Fibroblast of skin of left quadriceps (primary cell): ENCODE results near the gene KLHL40.
A peak's percentile ranks its signal among the peaks of the same experiment; 100 is the strongest.

Experiments used
- DNase-seq, 2 experiments: peaks; one replicate each; pipeline ENCODE4 v3.0.0-alpha.2; 2013; ENCODE audit warnings: low read depth in 2 of 2

The KLHL40 gene, protein sequence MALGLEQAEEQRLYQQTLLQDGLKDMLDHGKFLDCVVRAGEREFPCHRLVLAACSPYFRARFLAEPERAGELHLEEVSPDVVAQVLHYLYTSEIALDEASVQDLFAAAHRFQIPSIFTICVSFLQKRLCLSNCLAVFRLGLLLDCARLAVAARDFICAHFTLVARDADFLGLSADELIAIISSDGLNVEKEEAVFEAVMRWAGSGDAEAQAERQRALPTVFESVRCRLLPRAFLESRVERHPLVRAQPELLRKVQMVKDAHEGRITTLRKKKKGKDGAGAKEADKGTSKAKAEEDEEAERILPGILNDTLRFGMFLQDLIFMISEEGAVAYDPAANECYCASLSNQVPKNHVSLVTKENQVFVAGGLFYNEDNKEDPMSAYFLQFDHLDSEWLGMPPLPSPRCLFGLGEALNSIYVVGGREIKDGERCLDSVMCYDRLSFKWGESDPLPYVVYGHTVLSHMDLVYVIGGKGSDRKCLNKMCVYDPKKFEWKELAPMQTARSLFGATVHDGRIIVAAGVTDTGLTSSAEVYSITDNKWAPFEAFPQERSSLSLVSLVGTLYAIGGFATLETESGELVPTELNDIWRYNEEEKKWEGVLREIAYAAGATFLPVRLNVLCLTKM

DNA sequence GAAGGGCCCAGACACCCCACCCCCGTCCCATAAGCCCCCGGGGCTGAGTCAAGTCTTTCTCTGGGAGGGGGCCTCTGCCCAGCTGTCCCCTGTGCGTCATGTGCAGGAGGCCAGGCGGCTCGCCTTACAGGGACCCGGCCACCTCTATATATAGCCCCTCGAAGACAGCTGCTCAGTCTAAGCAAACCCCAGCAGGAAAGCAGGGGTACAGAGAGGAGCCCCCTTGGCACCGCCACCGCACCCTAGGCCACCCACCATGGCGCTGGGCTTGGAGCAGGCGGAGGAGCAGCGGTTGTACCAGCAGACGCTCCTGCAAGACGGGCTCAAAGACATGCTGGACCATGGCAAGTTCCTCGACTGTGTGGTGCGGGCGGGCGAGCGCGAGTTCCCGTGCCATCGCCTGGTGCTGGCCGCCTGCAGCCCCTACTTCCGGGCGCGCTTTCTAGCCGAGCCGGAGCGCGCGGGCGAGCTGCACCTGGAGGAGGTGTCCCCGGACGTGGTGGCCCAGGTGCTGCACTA is at the start of gene KLHL40:
TSS of gene KLHL40 (plus strand) at position 175 of the 519 bp plus-strand sequence. CDS start at position 257, 82 bp downstream.
- no peak for DNase-seq

DNA sequence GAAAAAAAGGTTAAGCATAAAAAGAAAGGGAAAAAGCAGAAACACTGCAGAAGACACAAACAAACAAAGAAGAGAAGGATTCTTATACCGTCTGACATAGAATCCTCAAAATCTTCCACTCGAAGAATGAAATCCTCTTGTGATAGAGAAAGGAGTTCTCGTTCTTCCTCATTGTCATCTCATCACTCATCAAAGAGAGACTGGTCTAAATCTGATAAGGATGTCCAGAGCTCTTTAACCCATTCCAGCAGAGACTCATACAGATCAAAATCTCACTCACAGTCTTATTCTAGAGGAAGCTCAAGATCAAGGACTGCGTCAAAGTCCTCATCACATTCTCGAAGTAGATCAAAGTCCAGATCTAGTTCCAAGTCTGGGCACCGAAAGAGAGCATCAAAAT is 48.3 kb upstream of the KLHL40 start:
- no peak for DNase-seq

DNA sequence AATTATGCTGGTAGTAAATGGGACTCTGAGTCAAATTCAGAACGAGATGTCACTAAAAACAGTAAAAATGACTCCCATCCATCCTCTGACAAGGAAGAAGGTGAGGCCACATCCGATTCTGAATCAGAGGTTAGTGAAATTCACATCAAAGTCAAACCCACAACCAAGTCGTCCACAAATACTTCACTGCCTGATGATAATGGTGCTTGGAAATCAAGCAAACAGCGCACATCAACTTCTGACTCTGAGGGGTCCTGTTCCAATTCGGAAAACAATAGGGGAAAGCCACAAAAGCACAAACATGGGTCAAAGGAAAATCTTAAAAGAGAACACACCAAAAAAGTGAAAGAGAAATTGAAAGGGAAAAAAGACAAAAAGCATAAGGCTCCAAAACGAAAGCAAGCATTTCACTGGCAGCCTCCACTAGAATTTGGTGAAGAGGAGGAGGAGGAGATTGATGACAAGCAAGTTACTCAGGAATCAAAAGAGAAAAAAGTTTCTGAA is 46.9 kb upstream of the KLHL40 start:
- no peak for DNase-seq

DNA sequence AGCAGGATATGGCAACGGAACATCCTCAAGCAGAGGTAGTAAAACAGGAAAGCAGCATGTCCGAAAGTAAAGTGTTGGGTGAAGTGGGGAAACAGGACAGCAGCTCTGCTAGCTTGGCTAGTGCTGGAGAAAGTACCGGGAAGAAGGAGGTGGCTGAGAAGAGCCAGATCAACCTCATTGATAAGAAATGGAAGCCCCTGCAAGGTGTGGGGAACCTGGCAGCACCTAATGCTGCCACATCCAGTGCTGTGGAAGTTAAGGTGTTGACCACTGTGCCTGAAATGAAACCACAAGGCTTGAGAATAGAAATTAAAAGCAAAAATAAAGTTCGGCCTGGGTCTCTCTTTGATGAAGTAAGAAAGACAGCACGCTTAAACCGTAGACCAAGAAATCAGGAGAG is 46.1 kb upstream of the KLHL40 start:
- no peak for DNase-seq

DNA sequence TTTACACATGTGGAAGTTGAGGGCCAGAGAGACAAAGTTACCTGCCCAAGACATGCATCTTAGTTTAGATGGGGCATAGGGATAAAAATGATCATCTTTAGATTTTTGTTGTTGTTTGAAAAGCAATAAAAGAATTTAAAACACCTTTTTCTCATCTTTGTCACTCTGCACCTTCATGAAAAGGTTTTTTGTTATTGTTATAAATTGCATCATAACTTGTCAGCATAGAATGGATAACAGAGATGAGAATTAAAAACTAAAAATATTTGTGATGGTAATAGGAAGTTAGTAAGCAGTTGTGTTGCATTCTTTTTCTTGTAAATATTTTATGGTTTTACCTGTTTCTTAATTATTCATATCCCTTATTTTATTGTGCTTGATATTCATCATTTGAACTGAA is 45.2 kb upstream of the KLHL40 start:
- no peak for DNase-seq

DNA sequence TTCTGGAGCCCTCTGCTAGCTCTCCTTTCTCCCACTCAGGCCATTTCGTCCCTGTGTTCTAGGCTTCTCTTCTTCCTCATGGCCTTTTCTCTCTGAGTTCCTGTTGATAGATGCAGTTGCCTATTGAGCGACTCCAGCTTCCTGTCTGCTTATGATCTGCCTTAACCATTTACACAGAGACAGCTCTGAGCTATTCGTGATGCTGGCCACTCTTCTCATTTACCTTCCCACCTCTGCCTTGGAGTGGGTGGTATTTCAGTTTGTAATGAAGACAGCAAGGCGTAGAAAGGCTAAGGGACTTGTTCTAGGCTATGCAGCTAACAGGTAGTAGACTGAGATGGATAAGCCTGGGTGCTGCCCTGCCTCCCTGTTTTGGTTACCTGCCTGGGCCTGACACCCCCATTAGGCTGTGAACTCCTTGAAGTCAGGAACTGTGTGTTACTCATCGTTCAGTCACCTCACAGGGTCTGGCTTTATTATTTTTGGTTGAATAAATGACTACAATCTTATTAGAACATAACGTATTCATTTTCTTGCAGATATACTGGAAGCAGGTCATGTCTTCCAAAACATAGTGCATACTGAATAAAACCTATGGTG is 44.5 kb upstream of the KLHL40 start:
- no peak for DNase-seq

DNA sequence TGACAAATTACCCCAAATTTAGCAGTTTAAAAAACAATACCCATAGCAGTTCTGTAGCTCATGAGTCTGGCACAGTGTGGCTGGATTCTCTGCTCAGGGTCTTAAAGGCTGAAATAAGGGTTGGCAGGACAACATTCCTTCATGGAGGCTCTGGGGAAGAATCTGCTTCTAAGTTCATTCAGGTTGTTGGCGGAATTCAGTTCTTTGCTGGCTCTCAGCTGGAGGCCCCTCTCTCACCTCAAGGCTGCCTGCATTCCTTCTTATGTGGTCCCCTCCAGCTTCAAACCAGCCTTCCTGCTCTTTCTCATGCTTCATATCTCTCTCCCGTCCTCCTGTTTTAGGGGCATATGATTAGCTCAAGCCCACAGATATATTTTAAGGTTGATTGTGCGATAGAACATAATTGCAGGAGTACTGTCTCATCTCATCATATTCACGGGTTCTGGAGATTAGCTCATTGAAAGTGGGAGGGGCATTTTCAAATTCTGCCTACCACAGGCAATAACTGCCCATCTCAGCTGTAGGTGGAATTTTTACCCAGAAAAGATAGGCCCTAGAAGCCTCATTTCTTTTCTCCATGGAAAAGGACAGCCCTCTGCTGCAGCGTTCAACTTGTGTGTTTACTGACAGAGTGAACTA is 37.4 kb upstream of the KLHL40 start:
- no peak for DNase-seq

DNA sequence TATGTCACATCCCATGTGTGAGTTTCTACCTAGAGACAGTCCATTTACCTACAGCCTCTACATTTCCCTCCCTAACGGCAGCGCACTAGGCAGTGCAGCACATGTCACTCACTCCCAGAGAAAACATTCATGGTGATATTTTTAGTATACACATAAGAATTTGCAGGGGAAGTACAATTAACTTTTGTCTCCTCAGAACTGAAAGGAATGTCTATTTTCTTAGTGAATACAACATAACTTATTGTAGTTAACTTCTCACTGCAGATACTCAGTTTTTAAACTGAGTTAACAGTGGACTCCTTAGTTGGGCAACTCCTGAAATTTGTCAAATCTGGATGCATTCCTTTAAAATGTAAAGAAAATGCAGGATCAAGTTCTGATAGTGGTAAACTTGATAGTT is 36.3 kb upstream of the KLHL40 start:
- DNase-seq = no peak

DNA sequence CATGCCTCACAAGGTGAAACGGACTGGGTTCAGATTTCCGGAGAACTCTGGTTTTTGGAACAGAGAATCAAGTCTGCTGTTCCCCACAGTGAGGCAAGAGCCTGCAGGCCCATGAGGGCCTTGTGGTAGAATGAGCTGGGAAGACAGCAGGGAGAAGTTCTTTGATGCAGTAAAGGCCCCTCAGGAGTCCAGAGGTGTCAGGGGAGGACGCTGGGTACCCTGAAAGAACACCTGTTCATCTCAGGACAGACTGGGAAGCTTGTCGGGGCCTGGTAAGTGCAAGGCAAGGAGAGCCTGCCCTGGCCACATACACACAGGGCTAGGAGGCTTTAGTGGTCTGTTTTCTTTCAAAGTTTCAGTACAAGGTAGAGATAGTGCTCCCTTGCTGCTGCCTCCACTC is 35.6 kb upstream of the KLHL40 start:
- no peak for DNase-seq

DNA sequence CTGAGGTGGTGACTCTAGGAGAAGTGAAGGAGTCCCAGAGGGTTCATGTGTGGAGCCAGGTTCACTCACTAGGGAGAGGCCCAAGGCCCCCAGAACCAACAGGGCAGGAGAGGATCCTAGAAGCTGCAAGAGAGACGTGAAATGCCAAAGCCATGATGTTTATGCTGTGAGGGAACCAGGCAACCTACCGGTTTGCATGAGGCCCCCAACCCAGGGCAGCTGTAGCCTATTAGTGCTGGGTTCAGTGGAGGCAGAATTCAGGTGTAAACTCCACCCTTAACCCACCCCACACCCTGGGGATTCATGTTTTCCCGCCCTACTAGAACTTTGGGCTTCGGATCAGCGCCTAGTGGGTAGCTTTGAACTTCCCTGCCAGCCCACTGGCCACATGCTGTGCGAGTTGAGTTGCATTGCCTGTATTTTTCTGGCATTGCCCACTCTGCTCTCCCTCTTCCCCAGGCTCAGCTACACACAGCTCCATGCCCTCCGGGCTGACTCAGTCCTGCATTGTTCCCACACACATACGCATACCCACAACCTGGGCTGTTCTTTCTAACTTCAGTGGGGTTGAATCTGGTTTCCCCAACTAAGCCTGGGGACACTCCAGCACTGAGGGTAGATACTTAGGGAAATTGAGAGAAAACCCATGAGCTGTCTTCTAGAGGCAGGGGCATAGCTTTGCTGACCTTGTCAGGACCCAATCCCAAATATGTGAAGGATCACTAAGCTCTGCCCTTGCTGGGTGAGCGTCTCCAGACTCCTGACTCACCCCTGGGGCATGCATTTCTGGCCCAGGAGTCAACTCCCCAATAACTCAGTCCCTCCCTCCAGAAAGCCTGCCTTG is 33.9 kb upstream of the KLHL40 start:
- no peak for DNase-seq

DNA sequence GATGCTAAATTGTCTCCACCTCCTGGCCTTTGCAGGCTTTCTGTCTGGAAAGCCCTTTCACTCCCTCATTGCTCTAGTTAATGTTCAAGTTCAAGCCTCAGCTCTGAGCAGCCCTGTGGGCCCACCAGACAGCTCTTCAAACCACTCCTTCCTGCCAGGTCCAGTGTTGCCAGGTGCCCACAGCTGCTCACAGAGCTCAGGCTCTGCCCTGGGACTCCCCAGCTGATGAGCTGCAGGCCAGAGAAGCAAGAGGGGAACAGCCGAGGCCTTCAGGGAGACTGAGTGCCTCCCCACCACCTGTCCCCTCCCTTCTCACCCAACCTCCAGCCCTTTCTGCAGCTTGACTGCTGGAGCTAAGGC is 33.1 kb upstream of the KLHL40 start:
- no peak for DNase-seq

DNA sequence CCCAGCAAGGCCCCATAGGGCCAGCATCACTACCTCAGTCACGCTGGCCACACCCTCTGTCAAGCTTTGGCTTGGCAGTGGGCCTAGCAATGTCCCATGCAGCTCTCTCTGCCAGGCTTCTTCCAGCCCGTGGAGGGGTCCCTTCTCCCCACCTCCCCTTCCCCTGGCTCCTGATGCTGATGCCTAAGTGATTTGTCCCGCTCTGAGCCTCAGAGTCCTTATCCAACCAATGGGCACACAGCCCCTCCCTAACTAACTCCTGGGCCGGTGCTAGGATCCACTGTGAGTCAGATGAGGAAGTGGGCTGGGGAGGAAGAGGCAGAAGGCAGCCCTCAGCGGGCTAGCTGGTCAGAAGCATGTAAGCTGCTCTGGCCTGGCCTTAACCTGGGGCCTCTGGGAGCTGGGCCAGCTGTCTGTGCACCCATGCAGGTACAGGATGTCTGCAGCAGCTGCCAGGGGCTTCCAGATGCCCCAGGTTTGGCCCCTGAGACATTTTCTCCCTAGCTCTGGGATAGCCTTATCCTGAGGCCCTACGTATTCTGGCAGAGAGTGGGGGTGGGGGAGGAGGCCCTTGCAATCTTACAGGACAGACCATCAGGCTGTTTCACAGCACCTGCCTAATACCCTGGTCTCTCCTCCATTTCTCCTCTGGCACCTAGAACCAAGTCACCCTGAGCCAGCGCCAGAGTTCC is 32.6 kb upstream of the KLHL40 start:
- DNase-seq = peak in 1 of 2 experiments; percentile 26

DNA sequence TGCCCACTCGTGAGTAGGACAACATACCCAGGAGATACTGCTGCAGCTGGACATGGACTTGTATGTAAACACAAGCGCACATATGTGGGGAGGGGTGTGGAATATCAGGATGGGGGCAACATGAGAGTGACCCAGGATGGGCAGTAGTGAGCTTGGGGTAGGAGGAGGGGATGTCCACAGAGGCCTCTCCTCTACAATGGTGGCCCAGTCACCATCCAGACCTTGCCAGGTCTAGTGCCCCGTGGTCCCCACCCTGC is 32.1 kb upstream of the KLHL40 start:
- no peak for DNase-seq

DNA sequence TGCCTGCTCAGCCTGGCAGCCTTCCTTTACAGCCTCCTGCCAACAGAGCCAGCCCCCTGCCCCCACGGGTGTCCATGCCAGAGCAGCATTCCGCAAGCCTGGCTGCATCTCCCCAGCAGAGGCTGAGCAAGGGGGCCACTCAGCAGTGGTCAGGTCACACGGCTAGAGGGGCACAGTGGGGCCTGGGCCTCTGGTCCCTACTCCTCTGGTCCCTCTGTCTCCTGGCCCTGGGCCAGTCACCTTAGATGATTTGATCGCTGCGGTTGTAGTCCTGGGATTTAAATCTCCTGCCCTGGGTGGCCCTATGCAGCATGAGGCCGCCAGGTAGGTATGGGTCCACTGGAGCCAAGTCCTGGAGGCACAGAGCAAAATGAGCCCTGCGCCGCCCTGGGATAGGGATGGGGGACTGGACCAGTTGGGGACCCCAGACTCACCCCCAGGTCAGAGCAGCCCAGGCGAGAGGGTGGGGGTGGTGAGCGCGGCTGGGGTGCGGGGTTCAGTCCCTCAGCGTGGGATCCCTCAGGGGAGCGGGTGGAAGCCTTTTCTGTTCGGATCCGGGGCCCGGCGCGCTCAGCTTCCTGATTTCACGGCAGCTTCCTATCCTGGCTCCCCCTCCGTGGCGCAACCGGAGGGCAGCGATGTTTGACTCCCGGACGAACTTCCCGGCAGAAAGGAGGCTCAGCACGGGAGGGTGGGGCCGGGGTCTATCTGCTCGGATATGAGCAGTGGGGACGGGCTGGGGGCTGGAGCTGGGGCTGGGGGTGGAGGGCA is 31.6 kb upstream of the KLHL40 start, which contains the start of gene ZBTB47:
TSS of gene ZBTB47 (plus strand) at position 138 of the 771 bp plus-strand sequence. CDS start 4,659 bp downstream, outside the sequence.
- no peak for DNase-seq

DNA sequence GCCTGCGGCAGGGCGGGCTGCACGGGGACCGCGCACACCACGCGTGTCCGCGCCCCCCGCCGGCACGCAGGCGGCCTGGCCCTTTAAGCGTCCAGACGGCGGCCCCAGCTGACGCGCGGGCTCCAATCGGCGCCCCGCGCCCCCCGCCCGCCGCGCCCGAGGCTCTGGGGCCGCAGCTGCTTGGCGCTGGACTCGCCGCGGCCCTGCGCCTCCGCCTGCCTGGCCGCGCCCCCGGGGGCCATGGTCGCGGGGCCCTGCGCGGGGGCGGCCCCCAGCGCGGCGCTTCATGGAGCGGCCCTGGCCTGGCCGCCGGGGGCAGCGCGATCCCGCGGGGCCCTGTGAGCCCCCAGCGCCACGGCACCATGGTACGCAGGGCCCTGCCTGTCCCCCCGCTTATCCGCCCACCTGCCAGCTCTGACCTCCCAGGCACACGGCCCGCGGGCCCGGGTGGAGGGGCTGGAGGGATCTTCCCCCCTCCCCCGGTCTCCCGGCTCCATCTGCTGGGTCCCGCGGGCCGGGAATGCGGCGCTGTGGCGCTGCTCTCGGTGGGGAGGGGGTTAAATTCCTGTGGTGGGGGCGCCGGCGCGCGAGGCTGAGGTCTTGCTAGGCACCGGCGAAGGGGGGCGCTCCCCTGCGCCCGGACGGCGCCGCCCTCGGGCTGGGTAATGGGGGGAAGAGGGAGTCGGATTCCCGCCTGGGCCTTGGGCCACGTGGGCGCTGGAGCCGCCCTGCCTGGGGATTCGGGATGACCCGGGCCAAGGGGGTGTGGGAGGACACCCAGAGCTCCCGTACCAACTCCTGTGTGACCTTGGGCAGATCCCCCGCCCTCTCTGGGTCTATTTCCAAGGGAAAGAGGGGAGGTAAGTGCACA is 30.8 kb upstream of the KLHL40 start:
- no peak for DNase-seq

DNA sequence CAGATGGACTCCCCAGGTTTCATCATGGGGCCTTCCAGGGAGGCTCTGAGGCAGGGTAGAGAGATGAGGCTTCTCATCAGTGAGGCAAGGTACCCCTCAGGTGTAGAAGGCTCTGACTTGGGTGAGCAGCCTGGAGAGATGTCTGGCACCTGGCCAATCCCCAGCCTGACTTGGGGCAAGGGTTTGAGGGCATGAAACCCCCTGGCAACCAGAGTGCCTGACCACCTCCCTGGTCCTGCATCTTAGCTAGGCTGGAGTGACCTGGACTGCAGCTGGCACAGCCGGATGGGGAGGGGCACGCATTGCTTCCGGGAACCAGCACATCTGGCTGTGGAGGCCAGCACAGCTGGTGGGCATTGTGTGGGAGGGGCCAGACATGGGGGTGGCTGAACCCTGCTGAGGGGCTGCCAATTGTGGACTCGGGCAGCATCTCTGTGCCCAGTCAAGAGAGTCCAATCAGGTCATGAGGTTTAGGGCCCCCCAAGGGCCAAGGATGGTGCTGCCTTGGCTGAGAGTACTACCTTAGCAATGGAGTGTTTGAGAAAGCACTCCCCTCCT is 29.9 kb upstream of the KLHL40 start:
- no peak for DNase-seq

DNA sequence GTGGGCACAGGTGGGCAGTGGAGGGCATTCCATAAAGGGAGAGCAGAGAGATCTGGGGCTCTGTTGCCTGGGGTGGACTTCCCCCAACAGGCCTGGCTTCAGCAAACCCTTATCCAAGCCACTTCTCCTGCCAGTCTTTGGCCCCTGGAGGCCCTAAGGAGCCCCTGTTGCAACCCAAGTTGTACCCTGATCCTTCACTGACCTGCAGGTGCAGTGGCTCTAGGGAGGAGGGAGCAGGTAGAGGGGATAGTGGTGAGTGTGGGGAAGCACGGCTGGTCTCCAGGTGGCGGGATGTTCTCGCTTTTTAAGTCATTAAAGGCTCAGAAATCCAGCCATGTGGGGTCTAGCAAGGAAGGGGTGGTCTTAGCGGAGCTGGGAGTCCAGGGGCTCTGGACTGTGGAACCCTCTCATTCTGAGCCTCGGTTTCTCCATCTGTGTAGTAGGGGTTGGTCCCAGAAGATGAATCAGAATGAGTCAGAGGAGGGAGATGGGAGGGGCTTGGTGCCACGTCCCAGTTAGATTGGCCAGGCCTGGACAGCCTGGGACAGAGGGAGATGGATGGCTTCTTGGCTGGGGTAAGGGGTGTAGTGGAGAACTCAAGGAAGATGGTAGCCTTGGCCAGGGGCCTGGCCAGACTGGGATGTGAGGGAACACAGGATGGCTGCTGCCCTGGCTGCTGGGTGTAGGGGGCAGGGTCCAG is 29.2 kb upstream of the KLHL40 start:
- no peak for DNase-seq
